HG02588 (cell line): Measurements from ENCODE around the gene LCORL.

Source experiments
- ATAC-seq: cut with Tn5 transposase; IDR thresholded peaks from one replicate; pipeline ENCODE4 v1.9.1; 2021; ENCODE audit warnings: mild to moderate bottlenecking, moderate library complexity; ENCODE audit not compliant: unreplicated experiment

LCORL gene

GRCh38 chr4:17939054-17939453 is 82.5 kb downstream of the LCORL start:
- no peak for ATAC-seq

- ATAC-seq: no peak
Measured at GRCh38 chr4:17934286-17934685, 87.3 kb downstream of the LCORL start.

GRCh38 chr4:17933126-17933525 is 88.4 kb downstream of the LCORL start:
- ATAC-seq: no peak

- no peak for ATAC-seq
Measured at GRCh38 chr4:17932041-17932440, 89.5 kb downstream of the LCORL start.

- ATAC-seq: no peak
Measured at GRCh38 chr4:17930256-17930655, 91.3 kb downstream of the LCORL start.

- no peak for ATAC-seq
Measured at GRCh38 chr4:17924189-17924588, 97.4 kb downstream of the LCORL start.

- ATAC-seq: no peak
Measured at GRCh38 chr4:17921451-17921850, 100.1 kb downstream of the LCORL start.

- no peak for ATAC-seq
Measured at GRCh38 chr4:17920681-17921080, 100.9 kb downstream of the LCORL start.

- ATAC-seq: no peak
Measured at GRCh38 chr4:17915439-17915838, 106.1 kb downstream of the LCORL start.

GRCh38 chr4:17912011-17912410 is 109.5 kb downstream of the LCORL start:
- ATAC-seq: no peak

GRCh38 chr4:17911608-17912007 is 109.9 kb downstream of the LCORL start:
- no peak for ATAC-seq

- ATAC-seq: no peak
Measured at GRCh38 chr4:17898553-17899055, 123.0 kb downstream of the LCORL start.

- no peak for ATAC-seq
Measured at GRCh38 chr4:17895481-17895880, 126.1 kb downstream of the LCORL start.

GRCh38 chr4:17894421-17894820 is 127.1 kb downstream of the LCORL start:
- ATAC-seq: no peak

- no peak for ATAC-seq
Measured at GRCh38 chr4:17889692-17890091, 131.9 kb downstream of the LCORL start.

- no peak for ATAC-seq
Measured at GRCh38 chr4:17884511-17884910, 137.0 kb downstream of the LCORL start.

GRCh38 chr4:17884063-17884462 is 137.5 kb downstream of the LCORL start:
- ATAC-seq: no peak

- ATAC-seq: no peak
Measured at GRCh38 chr4:17877661-17878060, 143.9 kb downstream of the LCORL start.

- no peak for ATAC-seq
Measured at GRCh38 chr4:17876943-17877342, 144.6 kb downstream of the LCORL start.

- peak; percentile 94 for ATAC-seq
Measured at GRCh38 chr4:17875402-17876070, 146.0 kb downstream of the LCORL start.

GRCh38 chr4:17869327-17869726 is 152.2 kb downstream of the LCORL start:
- ATAC-seq: no peak

GRCh38 chr4:17867276-17867675 is 154.3 kb downstream of the LCORL start:
- no peak for ATAC-seq

GRCh38 chr4:17866810-17867209 is 154.7 kb downstream of the LCORL start:
- no peak for ATAC-seq
